Chondrocyte (in vitro differentiated cells): ENCODE measurements around the gene GLP2R. TPM values are rescaled to one million over a fixed set of nuclear protein-coding genes. Genes with fewer than 3 reads are reported as not detected.

Experiments used
- DNase-seq: peaks from one replicate; pipeline ENCODE4 v3.0.0; 2021; ENCODE audit warnings: mixed read lengths, low spot score
- H3K27ac Mint-ChIP-seq: one replicate; pipeline ENCODE4 v1.8.0; 2021; ENCODE audit warnings: mild to moderate bottlenecking, moderate library complexity, mixed read lengths; ENCODE audit not compliant: unreplicated experiment
- H3K27me3 Mint-ChIP-seq: 2 replicates; pipeline ENCODE4 v1.8.0; 2021; ENCODE audit warnings: low read depth, mixed read lengths
- H3K36me3 Mint-ChIP-seq: 2 replicates; pipeline ENCODE4 v1.8.0; 2021; ENCODE audit warnings: low read depth, mixed read lengths
- H3K4me1 Mint-ChIP-seq: 2 replicates; pipeline ENCODE4 v1.8.0; 2021; ENCODE audit warnings: low read depth, mild to moderate bottlenecking, mixed read lengths
- H3K4me3 Mint-ChIP-seq: one replicate; pipeline ENCODE4 v1.8.0; 2021; ENCODE audit warnings: mild to moderate bottlenecking, moderate library complexity, mixed read lengths; ENCODE audit not compliant: unreplicated experiment
- H3K9me3 Mint-ChIP-seq: 2 replicates; pipeline ENCODE4 v1.8.0; 2021; ENCODE audit warnings: low read depth, mixed read lengths
- total RNA-seq: library from RNA; stranded (reverse); gene quantifications from 3 replicates; pipeline ENCODE4 v1.2.1, GENCODE V29; 2021
- TF ChIP-seq, protein P1 (sequence below): fragments of 200-600 bp; sonication (generic); IDR thresholded peaks from 2 replicates; pipeline ENCODE4 v1.5.0; 2021; ENCODE audit warnings: antibody characterized with exemption, mild to moderate bottlenecking, moderate library complexity

Gene GLP2R
- total RNA-seq, 1 donor from 2014 or later = 2.2 TPM

DNA sequence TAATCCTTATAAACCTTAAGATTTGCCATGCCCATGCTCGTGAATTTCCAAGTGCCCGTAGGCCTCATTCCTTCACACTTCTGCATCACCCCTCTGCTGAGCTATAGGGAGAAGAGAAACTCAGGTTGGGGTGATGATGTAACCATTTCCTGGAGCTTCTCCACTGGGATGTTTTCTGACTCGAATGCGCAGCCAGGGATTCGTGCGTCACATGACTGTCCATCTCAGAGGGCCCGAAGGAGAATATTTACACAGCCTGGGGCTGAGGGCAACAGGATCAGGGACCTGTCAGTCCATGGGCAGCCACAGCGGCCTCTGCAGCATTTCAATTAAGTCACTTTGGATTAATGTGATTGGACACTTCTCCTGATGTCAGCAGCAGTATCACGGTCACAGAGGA, 12.6 kb upstream of the GLP2R start:
- Mint-ChIP-seq H3K9me3 (no peaks in the 10 kb centered on the region), H3K4me1 (no peaks in the 10 kb centered on the region), H3K27me3 (no peaks in the 10 kb centered on the region), H3K27ac (no peak overlapping the region), H3K36me3 (no peaks in the 10 kb centered on the region), H3K4me3 (no peak overlapping the region)
- no peak for DNase-seq
- TF ChIP-seq, protein P1, sequence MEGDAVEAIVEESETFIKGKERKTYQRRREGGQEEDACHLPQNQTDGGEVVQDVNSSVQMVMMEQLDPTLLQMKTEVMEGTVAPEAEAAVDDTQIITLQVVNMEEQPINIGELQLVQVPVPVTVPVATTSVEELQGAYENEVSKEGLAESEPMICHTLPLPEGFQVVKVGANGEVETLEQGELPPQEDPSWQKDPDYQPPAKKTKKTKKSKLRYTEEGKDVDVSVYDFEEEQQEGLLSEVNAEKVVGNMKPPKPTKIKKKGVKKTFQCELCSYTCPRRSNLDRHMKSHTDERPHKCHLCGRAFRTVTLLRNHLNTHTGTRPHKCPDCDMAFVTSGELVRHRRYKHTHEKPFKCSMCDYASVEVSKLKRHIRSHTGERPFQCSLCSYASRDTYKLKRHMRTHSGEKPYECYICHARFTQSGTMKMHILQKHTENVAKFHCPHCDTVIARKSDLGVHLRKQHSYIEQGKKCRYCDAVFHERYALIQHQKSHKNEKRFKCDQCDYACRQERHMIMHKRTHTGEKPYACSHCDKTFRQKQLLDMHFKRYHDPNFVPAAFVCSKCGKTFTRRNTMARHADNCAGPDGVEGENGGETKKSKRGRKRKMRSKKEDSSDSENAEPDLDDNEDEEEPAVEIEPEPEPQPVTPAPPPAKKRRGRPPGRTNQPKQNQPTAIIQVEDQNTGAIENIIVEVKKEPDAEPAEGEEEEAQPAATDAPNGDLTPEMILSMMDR = no peak

DNA sequence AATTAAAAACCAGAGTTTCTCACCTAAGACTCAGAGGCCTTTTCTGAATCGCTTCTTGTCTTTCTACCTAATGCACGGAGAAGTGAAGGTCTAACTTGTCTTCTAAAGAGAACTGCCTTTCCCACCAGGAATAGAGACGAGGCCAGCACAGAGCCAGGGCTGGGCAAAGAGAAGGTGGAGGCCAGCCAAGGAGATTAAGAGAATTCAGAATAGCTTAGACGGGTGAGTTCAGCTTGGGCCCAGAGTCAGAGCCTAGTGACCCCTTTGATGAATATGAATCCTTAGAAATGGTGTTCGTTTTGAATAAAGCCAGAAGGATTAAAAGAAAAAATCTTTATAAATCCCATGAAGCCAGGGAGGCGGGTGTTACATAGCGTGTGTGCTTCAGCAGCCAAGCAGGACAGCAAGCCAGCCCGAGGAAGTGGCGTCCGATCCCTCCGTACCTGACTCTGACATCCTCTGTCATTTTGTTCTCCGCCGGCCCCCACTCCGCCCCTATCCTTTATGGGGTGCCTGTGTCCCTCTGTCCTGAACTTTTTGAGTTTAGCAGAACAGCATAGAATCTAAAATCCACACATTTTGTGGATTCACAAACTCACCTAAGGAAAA, 11.3 kb upstream of the GLP2R start:
- H3K27me3 Mint-ChIP-seq = no peaks in the 10 kb centered on the region
- no peaks in the 10 kb centered on the region for H3K9me3 Mint-ChIP-seq
- DNase-seq = no peak
- H3K4me1 Mint-ChIP-seq = peaks cover 3% of the 10 kb centered on the region
- no peak overlapping the region for H3K4me3 Mint-ChIP-seq
- H3K27ac Mint-ChIP-seq = no peak overlapping the region
- H3K36me3 Mint-ChIP-seq = no peaks in the 10 kb centered on the region
- TF ChIP-seq, protein P1 = no peak

DNA sequence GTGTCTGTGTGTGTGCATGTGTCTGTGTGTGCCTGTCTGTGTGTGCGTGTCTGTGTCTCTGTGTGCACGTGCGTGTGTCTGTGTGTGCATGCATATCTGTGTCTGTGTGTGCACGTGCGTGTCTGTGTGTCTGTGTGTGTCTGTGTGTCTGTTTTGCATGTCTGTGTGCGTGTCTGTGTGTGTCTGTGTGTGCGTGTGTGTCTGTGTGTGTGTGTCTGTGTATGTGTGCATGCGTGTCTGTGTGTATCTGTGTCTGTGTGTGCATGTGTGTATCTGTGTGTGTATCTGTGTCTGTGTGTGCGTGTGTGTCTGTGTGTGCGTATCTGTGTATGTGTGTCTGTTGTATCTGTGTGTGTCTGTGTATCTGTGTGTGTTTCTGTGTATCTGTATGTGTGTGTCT, 9.3 kb upstream of the GLP2R start:
- H3K36me3 Mint-ChIP-seq = no peaks in the 10 kb centered on the region
- TF ChIP-seq, protein P1 = no peak
- H3K9me3 Mint-ChIP-seq = no peaks in the 10 kb centered on the region
- H3K4me1 Mint-ChIP-seq = peaks cover 15% of the 10 kb centered on the region
- no peak overlapping the region for H3K4me3 Mint-ChIP-seq
- H3K27me3 Mint-ChIP-seq = no peaks in the 10 kb centered on the region
- no peak overlapping the region for H3K27ac Mint-ChIP-seq
- no peak for DNase-seq

DNA sequence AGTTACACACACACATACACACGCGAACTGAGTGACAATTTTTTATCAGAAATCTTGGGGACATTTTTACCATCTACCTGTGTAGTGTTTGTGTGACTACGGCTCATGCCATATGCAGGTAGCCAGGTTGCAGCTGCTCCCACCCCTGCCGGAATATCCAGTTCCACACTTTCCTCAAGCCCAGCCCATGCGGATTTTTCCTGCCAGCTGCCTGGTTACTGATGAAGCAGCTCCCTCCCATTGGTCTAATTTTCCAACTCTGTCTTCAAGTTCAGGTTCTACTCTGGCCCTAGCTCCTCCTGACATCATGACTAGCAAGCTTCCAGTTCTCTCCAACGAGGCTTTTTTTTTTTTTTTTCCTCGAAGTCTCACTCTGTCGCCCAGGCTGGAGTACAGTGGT, 8.6 kb upstream of the GLP2R start:
- H3K9me3 Mint-ChIP-seq = no peaks in the 10 kb centered on the region
- no peak for DNase-seq

DNA sequence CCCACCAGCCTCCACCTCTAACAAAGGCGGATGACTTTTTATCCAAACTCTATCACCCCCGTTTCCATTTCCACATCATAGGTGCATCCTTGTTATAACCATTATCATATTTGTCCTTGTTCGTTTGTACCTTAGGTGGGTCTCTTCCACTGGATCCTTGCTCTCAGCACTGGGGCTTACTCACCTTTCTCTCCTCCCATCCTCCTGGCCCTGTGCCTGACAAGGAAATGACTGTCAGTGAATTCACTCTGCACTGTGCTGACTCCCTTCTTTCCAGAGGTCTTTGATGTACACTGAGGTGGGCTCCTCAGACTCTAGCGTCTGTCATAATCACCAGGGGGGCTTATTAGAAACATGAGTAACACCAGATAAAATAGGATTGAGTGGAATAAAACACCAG, 7.0 kb upstream of the GLP2R start:
- Mint-ChIP-seq H3K27me3 (no peaks in the 10 kb centered on the region), H3K36me3 (no peaks in the 10 kb centered on the region), H3K9me3 (peaks cover 3% of the 10 kb centered on the region), H3K4me3 (no peak overlapping the region), H3K27ac (no peak overlapping the region), H3K4me1 (peaks cover 15% of the 10 kb centered on the region)
- TF ChIP-seq, protein P1 = no peak
- no peak for DNase-seq

More for the DNA sequence above, 8.6 kb upstream of the GLP2R start:
- Mint-ChIP-seq H3K4me3 (no peak overlapping the region), H3K27me3 (no peaks in the 10 kb centered on the region), H3K36me3 (no peaks in the 10 kb centered on the region), H3K27ac (no peak overlapping the region), H3K4me1 (peaks cover 15% of the 10 kb centered on the region)
- TF ChIP-seq, protein P1 = no peak
